ENCODE results near the gene DDX28. TPM values are rescaled to one million over a fixed set of nuclear protein-coding genes. Genes with fewer than 3 reads are reported as not detected.

DDX28 gene
- total and polyA plus RNA-seq, 7 donors = 10.0 to 20.2 (median 12.6) TPM

GRCh38 chr16:68046106-68046505 lies 23.1 kb upstream of the DDX28 start:
- Histone ChIP-seq H3K4me1 (no peaks in the 10 kb centered on the region), H3K9me3 (no peaks in the 10 kb centered on the region), H3K4me3 (no peak overlapping the region), H3K27ac (no peak overlapping the region), H3K27me3 (ENCODE audit: insufficient read depth in 3 of 3, low read length in 2 of 3) (no peaks in the 10 kb centered on the region), H3K36me3 (ENCODE audit: insufficient read depth in 1 of 2, low read depth in 1 of 2) (peaks cover 0 to 27% of the 10 kb centered on the region in 2 donors)
- intact Hi-C loops (cut with DNase I) = loop anchor here (10.0 kb wide), 2 partner anchors 351 to 371 kb away; no protein-coding TSS in a partner anchor
- no peak for TF ChIP-seq CTCF (IDR thresholded peaks at IDR 0.05)
- no peak for ATAC-seq
- DNase-seq = no peak
- WGBS, 3 donors = 80 to 85% (median 84%) methylated on average over 7 of the region's 7 CpGs

GRCh38 chr16:68041783-68042182 lies 18.8 kb upstream of the DDX28 start:
- Histone ChIP-seq H3K4me3 (no peak overlapping the region), H3K4me1 (peaks cover 4% of the 10 kb centered on the region), H3K27ac (no peak overlapping the region), H3K9me3 (no peaks in the 10 kb centered on the region), H3K27me3 (ENCODE audit: insufficient read depth in 3 of 3, low read length in 2 of 3) (no peaks in the 10 kb centered on the region), H3K36me3 (ENCODE audit: insufficient read depth in 1 of 2, low read depth in 1 of 2) (peaks cover 0 to 5% of the 10 kb centered on the region in 2 donors)
- DNase-seq (no peak), ATAC-seq (no peak)
- 90 to 98% (median 97%) methylated on average over 2 of the region's 2 CpGs for WGBS, 3 donors
- intact Hi-C loops (cut with DNase I) = loop anchor here (2.0 to 10.0 kb wide), 8 partner anchors 49 to 367 kb away; partner anchors contain the start of gene NRN1L (in 1 of the 2)
- no peak for TF ChIP-seq CTCF (IDR thresholded peaks at IDR 0.05)

GRCh38 chr16:68040506-68041288 lies 17.7 kb upstream of the DDX28 start:
- 63 to 68% (median 65%) methylated on average over 14 of the region's 14 CpGs for WGBS, 3 donors
- H3K36me3 ChIP-seq (ENCODE audit: insufficient read depth in 1 of 2, low read depth in 1 of 2) = peaks cover 0 to 5% of the 10 kb centered on the region in 2 donors
- peak; percentile 92 to 95 (median 94) for ATAC-seq
- peak; percentile 80 for TF ChIP-seq CTCF (IDR thresholded peaks at IDR 0.05)
- peaks cover 4% of the 10 kb centered on the region for H3K4me1 ChIP-seq
- intact Hi-C loops (cut with DNase I) = loop anchor here (2.0 to 10.0 kb wide), 8 partner anchors 48 to 366 kb away; partner anchors contain the start of gene NRN1L (in 1 of the 2)
- H3K27me3 ChIP-seq (ENCODE audit: insufficient read depth in 3 of 3, low read length in 2 of 3) = no peaks in the 10 kb centered on the region
- no peaks in the 10 kb centered on the region for H3K9me3 ChIP-seq
- peak; percentile 80 to 91 for DNase-seq
- H3K4me3 ChIP-seq = no peak overlapping the region
- H3K27ac ChIP-seq = no peak overlapping the region

GRCh38 chr16:68037841-68038597 lies 15.0 kb upstream of the DDX28 start:
- H3K9me3 ChIP-seq = no peaks in the 10 kb centered on the region
- H3K27me3 ChIP-seq (ENCODE audit: insufficient read depth in 3 of 3, low read length in 2 of 3) = no peaks in the 10 kb centered on the region
- peaks cover 8% of the 10 kb centered on the region for H3K4me1 ChIP-seq
- peak in 3 of 4 donors; percentile 52 to 78 (median 58) for ATAC-seq
- DNase-seq = no peak
- peak overlapping the region; percentile 24 for H3K27ac ChIP-seq
- H3K36me3 ChIP-seq (ENCODE audit: insufficient read depth in 1 of 2, low read depth in 1 of 2) = peaks cover 0 to 5% of the 10 kb centered on the region in 2 donors
- no peak overlapping the region for H3K4me3 ChIP-seq
- TF ChIP-seq CTCF (IDR thresholded peaks at IDR 0.05) = no peak
- 40 to 51% (median 40%) methylated on average over 9 of the region's 9 CpGs for WGBS, 3 donors
- intact Hi-C loops (cut with DNase I) = no loop called here
